Neural cell (in vitro differentiated cells): ENCODE measurements around the gene CYB5R3. TPM values are rescaled to one million over a fixed set of nuclear protein-coding genes. Genes with fewer than 3 reads are reported as not detected.

Source experiments
- H2AFZ ChIP-seq: fragments of 200-600, 300-800 bp; sonication (generic), shearing (Covaris generic); 2 replicates; pipeline ENCODE4 v1.6.0; 2014; ENCODE audit warnings: low read depth, mild to moderate bottlenecking, antibody characterized with exemption, low read length, moderate library complexity
- H3F3A ChIP-seq: fragments of 200-600 bp; shearing (Covaris generic); 2 replicates; pipeline ENCODE4 v1.6.1; 2016; ENCODE audit warnings: mild to moderate bottlenecking, moderate library complexity, mixed read lengths, antibody characterized with exemption, low read length; ENCODE audit not compliant: insufficient read depth, poor library complexity, severe bottlenecking
- H3K27ac ChIP-seq: fragments of 200-600, 300-800 bp; sonication (generic), shearing (Covaris generic); 2 replicates; pipeline ENCODE4 v1.5.1; 2014; ENCODE audit warnings: mild to moderate bottlenecking, low read length, moderate library complexity
- H3K27me3 ChIP-seq: fragments of 300-800, 200-600 bp; sonication (generic), shearing (Covaris generic); 2 replicates; pipeline ENCODE4 v1.6.0; 2014; ENCODE audit warnings: mild to moderate bottlenecking, low read depth, low read length, moderate library complexity; ENCODE audit not compliant: insufficient read depth
- H3K36me3 ChIP-seq: fragments of 300-800, 200-600 bp; sonication (generic), shearing (Covaris generic); 2 replicates; pipeline ENCODE4 v1.5.1; 2014; ENCODE audit warnings: mild to moderate bottlenecking, antibody characterized with exemption, low read length, moderate library complexity; ENCODE audit not compliant: insufficient read depth
- H3K4me2 ChIP-seq: fragments of 300-800, 200-600 bp; sonication (generic), shearing (Covaris generic); 2 replicates; pipeline ENCODE4 v1.6.0; 2014; ENCODE audit warnings: mild to moderate bottlenecking, low read length
- H3K4me3 ChIP-seq: fragments of 300-800, 200-600 bp; sonication (generic), shearing (Covaris generic); 2 replicates; pipeline ENCODE4 v1.5.1; 2014; ENCODE audit warnings: mild to moderate bottlenecking, low read length, moderate library complexity
- H3K79me2 ChIP-seq: fragments of 200-600 bp; shearing (Covaris generic); replicated peaks from 2 replicates; pipeline ENCODE4 v1.6.0; 2014; ENCODE audit warnings: mild to moderate bottlenecking, low read length, moderate library complexity; ENCODE audit not compliant: insufficient read depth
- H3K9ac ChIP-seq: fragments of 300-800, 200-600 bp; sonication (generic), shearing (Covaris generic); 2 replicates; pipeline ENCODE4 v1.6.1; 2016; ENCODE audit warnings: mild to moderate bottlenecking, low read length, mixed read lengths
- H3K9me2 ChIP-seq: fragments of 200-600 bp; shearing (Covaris generic); 2 replicates; pipeline ENCODE4 v1.6.1; 2016; ENCODE audit warnings: mild to moderate bottlenecking, low read length, mixed read lengths; ENCODE audit not compliant: insufficient read depth
- H3K9me3 ChIP-seq: fragments of 200-600, 300-800 bp; sonication (generic), shearing (Covaris generic); 2 replicates; pipeline ENCODE4 v1.6.1; 2016; ENCODE audit warnings: mild to moderate bottlenecking, mixed run types, low read length, moderate library complexity, mixed read lengths
- H4K20me1 ChIP-seq: fragments of 200-600 bp; shearing (Covaris generic); 2 replicates; pipeline ENCODE4 v1.6.1; 2016; ENCODE audit warnings: mild to moderate bottlenecking, mixed run types; ENCODE audit not compliant: insufficient read depth
- EP300 ChIP-seq: fragments of 450-650 bp; conservative IDR thresholded peaks from 2 replicates; pipeline ENCODE4 v1.6.1; 2014; ENCODE audit warnings: antibody characterized with exemption, mild to moderate bottlenecking, moderate library complexity; ENCODE audit not compliant: poor library complexity, severe bottlenecking
- EZH2 ChIP-seq: fragments of 200-600, 300-800 bp; shearing (Covaris generic), sonication (generic); IDR thresholded peaks from 2 replicates; pipeline ENCODE4 v1.6.1; 2014; ENCODE audit warnings: antibody characterized with exemption, low read length, borderline replicate concordance, mild to moderate bottlenecking; ENCODE audit not compliant: insufficient read depth, poor library complexity, severe bottlenecking
- MXI1 ChIP-seq: fragments of 450-650 bp; conservative IDR thresholded peaks from 2 replicates; pipeline ENCODE4 v1.6.1; 2014; ENCODE audit warnings: antibody characterized with exemption, mild to moderate bottlenecking; ENCODE audit not compliant: poor library complexity, severe bottlenecking
- POLR2AphosphoS5 ChIP-seq: IDR thresholded peaks from 2 replicates; pipeline ENCODE4 v1.6.1; 2012
- RAD21 ChIP-seq: fragments of 450-650 bp; conservative IDR thresholded peaks from 2 replicates; pipeline ENCODE4 v1.6.1; 2014; ENCODE audit warnings: antibody characterized with exemption, mild to moderate bottlenecking, moderate library complexity
- SMC3 ChIP-seq: fragments of 450-650 bp; conservative IDR thresholded peaks from 2 replicates; pipeline ENCODE4 v1.6.1; 2014; ENCODE audit warnings: antibody characterized with exemption, mild to moderate bottlenecking, moderate library complexity; ENCODE audit not compliant: poor library complexity
- TAF1 ChIP-seq: IDR thresholded peaks from 2 replicates; pipeline ENCODE4 v1.6.1; 2012; ENCODE audit warnings: low read depth
- polyA plus RNA-seq: library from polyadenylated mRNA; depleted of rRNA; stranded (reverse); fragments of >200 nt; gene quantifications from 2 replicates; pipeline ENCODE4 v1.2.3, GENCODE V29; 2014
- TF ChIP-seq, protein P1 (sequence below): IDR thresholded peaks from 2 replicates; pipeline ENCODE4 v1.6.1; 2012; ENCODE audit warnings: borderline replicate concordance
- TF ChIP-seq, protein P2 (sequence below): fragments of 450-650 bp; IDR thresholded peaks from 2 replicates; pipeline ENCODE4 v1.5.1; 2014; ENCODE audit warnings: antibody characterized with exemption, mild to moderate bottlenecking, moderate library complexity; ENCODE audit not compliant: poor library complexity, severe bottlenecking

The CYB5R3 gene
- polyA plus RNA-seq, 1 donor from 2014 or later, result 20.2 TPM

DNA sequence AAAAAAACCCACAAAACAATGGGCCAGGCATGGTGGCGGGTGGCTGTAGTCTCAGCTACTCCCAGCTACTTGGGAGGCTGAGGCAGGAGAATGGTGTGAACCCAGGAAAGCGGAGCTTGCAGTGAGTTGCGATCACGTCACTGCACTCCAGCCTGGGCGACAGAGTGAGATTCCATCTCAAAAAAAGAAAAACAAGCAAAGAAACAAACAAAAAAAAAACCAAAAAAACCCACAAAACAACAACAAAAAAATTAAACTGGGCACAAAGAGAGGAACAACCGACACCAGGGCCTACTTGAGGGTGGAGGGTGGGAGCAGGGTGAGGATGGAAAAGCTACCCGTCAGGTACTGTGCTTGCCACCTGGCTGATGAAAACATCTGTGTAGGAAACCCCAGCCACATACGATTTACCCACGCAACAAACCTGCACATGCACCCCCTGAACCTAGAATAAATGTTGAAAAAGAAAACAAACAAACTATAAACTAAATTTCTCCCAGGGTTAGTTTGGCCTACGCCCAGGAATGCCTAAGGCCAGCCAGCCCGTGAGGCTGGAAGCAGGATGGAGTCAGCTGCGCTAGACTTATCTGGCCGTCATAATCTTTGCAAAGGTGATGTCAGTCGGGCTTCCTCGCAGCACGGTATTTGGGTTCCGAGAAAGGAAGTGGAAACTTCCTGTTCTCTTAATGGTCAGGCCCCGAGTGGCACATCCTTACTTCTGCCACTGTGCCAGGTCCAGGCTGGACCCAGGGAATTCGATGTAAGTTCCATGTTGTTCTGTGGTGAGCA, 21.9 kb upstream of the CYB5R3 start:
- Histone ChIP-seq H3K27ac (no peak overlapping the region), H3K9ac (no peak overlapping the region), H3K4me3 (no peak overlapping the region), H3K36me3 (no peaks in the 10 kb centered on the region), H3K79me2 (no peaks in the 10 kb centered on the region), H2AFZ (no peak overlapping the region), H3K27me3 (no peaks in the 10 kb centered on the region), H3K4me2 (no peak overlapping the region), H3F3A (no peaks in the 10 kb centered on the region), H4K20me1 (no peaks in the 10 kb centered on the region), H3K9me2 (no peaks in the 10 kb centered on the region), H3K9me3 (no peaks in the 10 kb centered on the region)
- TF ChIP-seq, protein P1, sequence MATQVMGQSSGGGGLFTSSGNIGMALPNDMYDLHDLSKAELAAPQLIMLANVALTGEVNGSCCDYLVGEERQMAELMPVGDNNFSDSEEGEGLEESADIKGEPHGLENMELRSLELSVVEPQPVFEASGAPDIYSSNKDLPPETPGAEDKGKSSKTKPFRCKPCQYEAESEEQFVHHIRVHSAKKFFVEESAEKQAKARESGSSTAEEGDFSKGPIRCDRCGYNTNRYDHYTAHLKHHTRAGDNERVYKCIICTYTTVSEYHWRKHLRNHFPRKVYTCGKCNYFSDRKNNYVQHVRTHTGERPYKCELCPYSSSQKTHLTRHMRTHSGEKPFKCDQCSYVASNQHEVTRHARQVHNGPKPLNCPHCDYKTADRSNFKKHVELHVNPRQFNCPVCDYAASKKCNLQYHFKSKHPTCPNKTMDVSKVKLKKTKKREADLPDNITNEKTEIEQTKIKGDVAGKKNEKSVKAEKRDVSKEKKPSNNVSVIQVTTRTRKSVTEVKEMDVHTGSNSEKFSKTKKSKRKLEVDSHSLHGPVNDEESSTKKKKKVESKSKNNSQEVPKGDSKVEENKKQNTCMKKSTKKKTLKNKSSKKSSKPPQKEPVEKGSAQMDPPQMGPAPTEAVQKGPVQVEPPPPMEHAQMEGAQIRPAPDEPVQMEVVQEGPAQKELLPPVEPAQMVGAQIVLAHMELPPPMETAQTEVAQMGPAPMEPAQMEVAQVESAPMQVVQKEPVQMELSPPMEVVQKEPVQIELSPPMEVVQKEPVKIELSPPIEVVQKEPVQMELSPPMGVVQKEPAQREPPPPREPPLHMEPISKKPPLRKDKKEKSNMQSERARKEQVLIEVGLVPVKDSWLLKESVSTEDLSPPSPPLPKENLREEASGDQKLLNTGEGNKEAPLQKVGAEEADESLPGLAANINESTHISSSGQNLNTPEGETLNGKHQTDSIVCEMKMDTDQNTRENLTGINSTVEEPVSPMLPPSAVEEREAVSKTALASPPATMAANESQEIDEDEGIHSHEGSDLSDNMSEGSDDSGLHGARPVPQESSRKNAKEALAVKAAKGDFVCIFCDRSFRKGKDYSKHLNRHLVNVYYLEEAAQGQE, result no peak
- TF ChIP-seq, protein P2, sequence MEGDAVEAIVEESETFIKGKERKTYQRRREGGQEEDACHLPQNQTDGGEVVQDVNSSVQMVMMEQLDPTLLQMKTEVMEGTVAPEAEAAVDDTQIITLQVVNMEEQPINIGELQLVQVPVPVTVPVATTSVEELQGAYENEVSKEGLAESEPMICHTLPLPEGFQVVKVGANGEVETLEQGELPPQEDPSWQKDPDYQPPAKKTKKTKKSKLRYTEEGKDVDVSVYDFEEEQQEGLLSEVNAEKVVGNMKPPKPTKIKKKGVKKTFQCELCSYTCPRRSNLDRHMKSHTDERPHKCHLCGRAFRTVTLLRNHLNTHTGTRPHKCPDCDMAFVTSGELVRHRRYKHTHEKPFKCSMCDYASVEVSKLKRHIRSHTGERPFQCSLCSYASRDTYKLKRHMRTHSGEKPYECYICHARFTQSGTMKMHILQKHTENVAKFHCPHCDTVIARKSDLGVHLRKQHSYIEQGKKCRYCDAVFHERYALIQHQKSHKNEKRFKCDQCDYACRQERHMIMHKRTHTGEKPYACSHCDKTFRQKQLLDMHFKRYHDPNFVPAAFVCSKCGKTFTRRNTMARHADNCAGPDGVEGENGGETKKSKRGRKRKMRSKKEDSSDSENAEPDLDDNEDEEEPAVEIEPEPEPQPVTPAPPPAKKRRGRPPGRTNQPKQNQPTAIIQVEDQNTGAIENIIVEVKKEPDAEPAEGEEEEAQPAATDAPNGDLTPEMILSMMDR, result no peak
- TF ChIP-seq TAF1 (no peak), EZH2 (no peak), POLR2AphosphoS5 (no peak), EP300 (no peak), MXI1 (no peak), SMC3 (no peak), RAD21 (no peak)

DNA sequence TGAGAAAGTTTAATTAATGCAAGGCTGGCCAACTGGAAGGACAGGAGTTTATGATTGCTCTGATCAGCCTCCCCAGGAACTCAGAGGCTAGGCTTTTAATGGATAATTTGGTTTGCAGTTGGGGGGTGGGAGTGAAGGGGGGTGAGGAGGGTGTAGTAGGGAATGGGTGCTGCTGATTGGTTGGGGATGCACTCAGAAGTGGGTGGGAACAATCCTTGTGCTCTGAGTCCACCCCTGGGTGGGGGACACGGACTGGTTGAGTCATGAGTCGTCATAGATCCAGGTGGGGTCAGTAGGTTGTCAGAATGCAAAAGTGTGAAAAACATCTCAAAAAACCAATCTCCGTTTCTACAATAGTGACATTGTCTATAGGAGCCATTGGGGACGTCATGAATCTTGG, 20.9 kb upstream of the CYB5R3 start:
- no peaks in the 10 kb centered on the region for H4K20me1 ChIP-seq

More for the DNA sequence above, 20.9 kb upstream of the CYB5R3 start:
- H3K79me2 ChIP-seq, result no peaks in the 10 kb centered on the region
- H3F3A ChIP-seq, result no peaks in the 10 kb centered on the region
- no peak overlapping the region for H3K4me3 ChIP-seq
- no peak overlapping the region for H3K9ac ChIP-seq
- no peaks in the 10 kb centered on the region for H3K36me3 ChIP-seq
- H3K9me2 ChIP-seq, result no peaks in the 10 kb centered on the region
- no peaks in the 10 kb centered on the region for H3K27me3 ChIP-seq
- H3K9me3 ChIP-seq, result no peaks in the 10 kb centered on the region
- TF ChIP-seq MXI1 (no peak), POLR2AphosphoS5 (no peak), EZH2 (no peak), RAD21 (no peak), TAF1 (no peak), SMC3 (no peak)
- TF ChIP-seq, protein P1, result no peak
- TF ChIP-seq, protein P2, result no peak
- no peak overlapping the region for H3K4me2 ChIP-seq
- no peak overlapping the region for H3K27ac ChIP-seq
- no peak overlapping the region for H2AFZ ChIP-seq
